ENCODE results near the gene EIF2B5. TPM values are rescaled to one million over a fixed set of nuclear protein-coding genes. Genes with fewer than 3 reads are reported as not detected.

EIF2B5 gene
- total and polyA plus RNA-seq, 2 donors (not counting 1 experiment from before 2014, with no cell fraction given) = 73.2 to 83.8 TPM

GRCh38 chr3:184169896-184170875 is 35.0 kb downstream of the EIF2B5 start:
- CTCF ChIA-PET = no interaction called here
- POLR2A ChIA-PET = no interaction called here
- WGBS (ENCODE audit: insufficient coverage) = 97% methylated on average over 45 of the region's 66 CpGs

More at GRCh38 chr3:184169896-184170875, 35.0 kb downstream of the EIF2B5 start:
- H3K4me3 ChIP-seq (ENCODE audit: control extremely low read depth in 1 of 5, extremely low read depth in 1 of 5, insufficient read depth in 1 of 5, low read depth in 2 of 5, low read length in 4 of 5) = no peak overlapping the region
- no peak overlapping the region for H3K27ac ChIP-seq (ENCODE audit: low read length in 2 of 2)
- TF ChIP-seq EZH2 (IDR thresholded peaks at IDR 0.05; ENCODE audit: borderline replicate concordance, insufficient read depth, low read depth, low read length, poor library complexity, severe bottlenecking) = no peak
- TF ChIP-seq CTCF (IDR thresholded peaks at IDR 0.05) = no peak
- Mint-ChIP-seq H3K27ac (no peak overlapping the region), H3K4me1 (peaks cover 7% of the 10 kb centered on the region), H3K27me3 (no peaks in the 10 kb centered on the region), H3K4me3 (no peak overlapping the region), H3K9me3 (ENCODE audit: insufficient read depth) (no peaks in the 10 kb centered on the region)
- no peak overlapping the region for H2AFZ ChIP-seq (ENCODE audit: insufficient read depth, low read depth, low read length, poor library complexity, severe bottlenecking)
- H3K9ac ChIP-seq (ENCODE audit: low read length) = no peak overlapping the region
- peaks cover 0 to 39% of the 10 kb centered on the region in 2 experiments for H3K36me3 ChIP-seq (replicated peaks in 1 of 2; ENCODE audit: control extremely low read depth in 1 of 2, control insufficient read depth in 1 of 2, extremely low read depth in 1 of 2, insufficient read depth in 2 of 2, low read length in 1 of 2)
- peaks cover 10% of the 10 kb centered on the region for H3K79me2 ChIP-seq (ENCODE audit: control insufficient read depth, insufficient read depth, low read length)
- H3K27me3 ChIP-seq (replicated peaks in 1 of 4; ENCODE audit: control extremely low read depth in 1 of 4, control insufficient read depth in 3 of 4, insufficient read depth in 4 of 4, low read length in 3 of 4) = no peaks in the 10 kb centered on the region
- H4K20me1 ChIP-seq (ENCODE audit: control insufficient read depth, insufficient read depth, low read length, poor library complexity, severe bottlenecking) = no peaks in the 10 kb centered on the region
- DNase-seq (no peak), ATAC-seq (ENCODE audit: low read depth) (no peak)
- intact Hi-C loops (cut with micrococcal nuclease) = no loop called here
- no peak overlapping the region for H3K4me2 ChIP-seq (replicated peaks; ENCODE audit: low read depth, low read length, poor library complexity, severe bottlenecking)
- H3K9me3 ChIP-seq (ENCODE audit: control extremely low read depth in 1 of 3, control insufficient read depth in 2 of 3, insufficient read depth in 1 of 3, low read length in 2 of 3) = no peaks in the 10 kb centered on the region
- H3K4me1 ChIP-seq (ENCODE audit: control insufficient read depth in 2 of 2, insufficient read depth in 2 of 2, low read length in 2 of 2) = peaks cover 4 to 8% of the 10 kb centered on the region in 2 donors

All from B cell (primary cell).